ENCODE data around the gene IFT122. TPM values are rescaled to one million over a fixed set of nuclear protein-coding genes. Genes with fewer than 3 reads are reported as not detected.
"Not testable (repeated sequence)": the region's sequence is repeated elsewhere in the genome, so short reads cannot be mapped to it uniquely, and the experiment has no call there.

Gene IFT122
- total RNA-seq, 1 donor from 2014 or later = 19.2 TPM

GRCh38 chr3:129490273-129490675 lies 50.2 kb downstream of the IFT122 start:
- Mint-ChIP-seq H3K27me3 (no peaks in the 10 kb centered on the region), H3K9me3 (no peaks in the 10 kb centered on the region), H3K4me3 (no peak overlapping the region), H3K4me1 (no peaks in the 10 kb centered on the region), H3K36me3 (ENCODE audit: low read depth) (peaks cover 8% of the 10 kb centered on the region), H3K27ac (no peak overlapping the region)
- intact Hi-C loops (cut with micrococcal nuclease) = loop anchor here (1.0 to 2.0 kb wide), 6 partner anchors 107 to 339 kb away; partner anchors contain the start of gene PLXND1
- TF ChIP-seq CTCF (IDR thresholded peaks at IDR 0.05) = peak; percentile 27
- peak; percentile 95 for ATAC-seq (ENCODE audit: low read depth)
- CTCF ChIA-PET = interaction anchor here (0.6 to 3.1 kb wide), 31 partner anchors 10 to 519 kb away, joined by 3 to 76 read pairs (median 5); partner anchors contain the start of gene PLXND1
- DNase-seq = peak; percentile 30
- POLR2A ChIA-PET = interaction anchor here (0.6 kb wide), 1 partner anchor 119 kb away, joined by 3 read pairs; no protein-coding TSS in a partner anchor

GRCh38 chr3:129491077-129491476 lies 51.1 kb downstream of the IFT122 start:
- H3K9me3 Mint-ChIP-seq; H3K27me3 Mint-ChIP-seq; POLR2A ChIA-PET; H3K4me1 Mint-ChIP-seq; H3K27ac Mint-ChIP-seq; H3K4me3 Mint-ChIP-seq; DNase-seq; ATAC-seq (ENCODE audit: low read depth): not testable (repeated sequence)
- peaks cover 11% of the 10 kb centered on the region for H3K36me3 Mint-ChIP-seq (ENCODE audit: low read depth)
- intact Hi-C loops (cut with micrococcal nuclease) = loop anchor here (2.0 kb wide), 1 partner anchor 116 kb away; the partner anchor contains the start of gene PLXND1
- CTCF ChIA-PET = interaction anchor here (1.5 to 3.1 kb wide), 10 partner anchors 10 to 447 kb away, joined by 3 to 76 read pairs (median 9); no protein-coding TSS in a partner anchor

GRCh38 chr3:129491794-129492193 lies 51.8 kb downstream of the IFT122 start:
- DNase-seq (no peak), ATAC-seq (ENCODE audit: low read depth) (no peak)
- TF ChIP-seq CTCF (IDR thresholded peaks at IDR 0.05) = no peak
- H3K9me3 Mint-ChIP-seq = no peaks in the 10 kb centered on the region
- ChIA-PET CTCF (interaction anchor here (1.1 to 3.1 kb wide), 3 partner anchors 114 to 443 kb away, joined by 3 to 30 read pairs (median 3); no protein-coding TSS in a partner anchor), POLR2A (no interaction called here)
- H3K36me3 Mint-ChIP-seq (ENCODE audit: low read depth) = peaks cover 15% of the 10 kb centered on the region
- no peaks in the 10 kb centered on the region for H3K4me1 Mint-ChIP-seq
- no peak overlapping the region for H3K4me3 Mint-ChIP-seq
- intact Hi-C loops (cut with micrococcal nuclease) = loop anchor here (2.0 kb wide), 1 partner anchor 115 kb away; the partner anchor contains the start of gene PLXND1
- no peaks in the 10 kb centered on the region for H3K27me3 Mint-ChIP-seq
- no peak overlapping the region for H3K27ac Mint-ChIP-seq

GRCh38 chr3:129492691-129493090 lies 52.7 kb downstream of the IFT122 start:
- DNase-seq = no peak
- Mint-ChIP-seq H3K27ac (no peak overlapping the region), H3K4me3 (no peak overlapping the region), H3K27me3 (no peaks in the 10 kb centered on the region), H3K4me1 (no peaks in the 10 kb centered on the region), H3K9me3 (no peaks in the 10 kb centered on the region), H3K36me3 (ENCODE audit: low read depth) (peaks cover 15% of the 10 kb centered on the region)
- ATAC-seq (ENCODE audit: low read depth) = no peak
- CTCF ChIA-PET = interaction anchor here (0.7 to 3.1 kb wide), 6 partner anchors 110 to 442 kb away, joined by 3 to 30 read pairs (median 4); no protein-coding TSS in a partner anchor
- TF ChIP-seq CTCF (IDR thresholded peaks at IDR 0.05) = no peak
- POLR2A ChIA-PET = no interaction called here
- intact Hi-C loops (cut with micrococcal nuclease) = no loop called here

GRCh38 chr3:129493206-129493605 lies 53.2 kb downstream of the IFT122 start:
- ChIA-PET CTCF (interaction anchor here (1.0 to 1.5 kb wide), 2 partner anchors 110 to 441 kb away, joined by 4 to 5 read pairs; no protein-coding TSS in a partner anchor), POLR2A (no interaction called here)
- no peak overlapping the region for H3K4me3 Mint-ChIP-seq
- DNase-seq (no peak), ATAC-seq (ENCODE audit: low read depth) (no peak)
- peaks cover 15% of the 10 kb centered on the region for H3K36me3 Mint-ChIP-seq (ENCODE audit: low read depth)
- H3K4me1 Mint-ChIP-seq = no peaks in the 10 kb centered on the region
- H3K9me3 Mint-ChIP-seq = no peaks in the 10 kb centered on the region
- intact Hi-C loops (cut with micrococcal nuclease) = no loop called here
- no peak for TF ChIP-seq CTCF (IDR thresholded peaks at IDR 0.05)
- no peaks in the 10 kb centered on the region for H3K27me3 Mint-ChIP-seq
- H3K27ac Mint-ChIP-seq = no peak overlapping the region

GRCh38 chr3:129494499-129494898 lies 54.5 kb downstream of the IFT122 start:
- intact Hi-C loops (cut with micrococcal nuclease); DNase-seq; POLR2A ChIA-PET; H3K4me1 Mint-ChIP-seq; H3K27ac Mint-ChIP-seq; H3K4me3 Mint-ChIP-seq; ATAC-seq (ENCODE audit: low read depth); H3K27me3 Mint-ChIP-seq; H3K9me3 Mint-ChIP-seq: not testable (repeated sequence)
- H3K36me3 Mint-ChIP-seq (ENCODE audit: low read depth) = peaks cover 13% of the 10 kb centered on the region
- CTCF ChIA-PET = interaction anchor here (1.6 kb wide), 1 partner anchor 330 kb away, joined by 3 read pairs; no protein-coding TSS in a partner anchor

- H3K4me3 Mint-ChIP-seq; H3K9me3 Mint-ChIP-seq; DNase-seq; ATAC-seq (ENCODE audit: low read depth); H3K27me3 Mint-ChIP-seq; H3K4me1 Mint-ChIP-seq; intact Hi-C loops (cut with micrococcal nuclease); H3K27ac Mint-ChIP-seq; POLR2A ChIA-PET: not testable (repeated sequence)
- peaks cover 17% of the 10 kb centered on the region for H3K36me3 Mint-ChIP-seq (ENCODE audit: low read depth)
- CTCF ChIA-PET = interaction anchor here (1.6 kb wide), 1 partner anchor 329 kb away, joined by 3 read pairs; no protein-coding TSS in a partner anchor
Observed at GRCh38 chr3:129495006-129495639, 55.1 kb downstream of the IFT122 start.

- H3K27ac Mint-ChIP-seq; ATAC-seq (ENCODE audit: low read depth); H3K4me1 Mint-ChIP-seq; H3K27me3 Mint-ChIP-seq; DNase-seq; H3K4me3 Mint-ChIP-seq; POLR2A ChIA-PET; CTCF ChIA-PET; intact Hi-C loops (cut with micrococcal nuclease); H3K9me3 Mint-ChIP-seq: not testable (repeated sequence)
- H3K36me3 Mint-ChIP-seq (ENCODE audit: low read depth) = peaks cover 24% of the 10 kb centered on the region
Observed at GRCh38 chr3:129497876-129498275, 57.9 kb downstream of the IFT122 start.
